Endodermal cell (in vitro differentiated cells): ENCODE measurements around the gene PPP2R1B. TPM values are rescaled to one million over a fixed set of nuclear protein-coding genes. Genes with fewer than 3 reads are reported as not detected.

Experiments
- DNase-seq: peaks from one replicate; pipeline ENCODE4 v3.0.0-alpha.2; 2017
- H3K27ac ChIP-seq: 2 replicates; pipeline ENCODE4 v1.5.1; 2013; ENCODE audit warnings: mild to moderate bottlenecking, low read depth, low read length, moderate library complexity
- H3K27me3 ChIP-seq: 2 replicates; pipeline ENCODE4 v1.6.1; 2013; ENCODE audit warnings: mild to moderate bottlenecking, low read length, moderate library complexity; ENCODE audit not compliant: insufficient read depth, control insufficient read depth, poor library complexity, severe bottlenecking
- H3K36me3 ChIP-seq: 2 replicates; pipeline ENCODE4 v1.7.0; 2013; ENCODE audit warnings: mild to moderate bottlenecking, low read length, moderate library complexity; ENCODE audit not compliant: control insufficient read depth, insufficient read depth
- H3K4me1 ChIP-seq: one replicate; pipeline ENCODE4 v1.7.0; 2013; ENCODE audit warnings: low read length; ENCODE audit not compliant: control insufficient read depth, insufficient read depth
- H3K4me3 ChIP-seq: 2 replicates; pipeline ENCODE4 v1.5.1; 2013; ENCODE audit warnings: mild to moderate bottlenecking, low read length, moderate library complexity
- H3K9ac ChIP-seq: 2 replicates; pipeline ENCODE4 v1.6.1; 2013; ENCODE audit warnings: mild to moderate bottlenecking, low read length, moderate library complexity; ENCODE audit not compliant: poor library complexity, severe bottlenecking; ENCODE audit errors: extremely low read depth
- H3K9me3 ChIP-seq: 2 replicates; pipeline ENCODE4 v1.6.1; 2013; ENCODE audit warnings: mild to moderate bottlenecking, low read length, moderate library complexity; ENCODE audit not compliant: control insufficient read depth
- H3K27ac Mint-ChIP-seq: 2 replicates; pipeline ENCODE4 v1.8.0; 2020; ENCODE audit warnings: mixed read lengths
- H3K27me3 Mint-ChIP-seq: 2 replicates; pipeline ENCODE4 v1.8.0; 2021; ENCODE audit warnings: mild to moderate bottlenecking, mixed read lengths; ENCODE audit not compliant: insufficient read depth
- H3K36me3 Mint-ChIP-seq: 2 replicates; pipeline ENCODE4 v1.8.0; 2020; ENCODE audit warnings: low read depth, mixed read lengths
- H3K4me1 Mint-ChIP-seq: 2 replicates; pipeline ENCODE4 v1.8.0; 2020; ENCODE audit warnings: mixed read lengths
- H3K4me3 Mint-ChIP-seq: 2 replicates; pipeline ENCODE4 v1.8.0; 2020; ENCODE audit warnings: mild to moderate bottlenecking, moderate library complexity, mixed read lengths
- H3K9me3 Mint-ChIP-seq: 2 replicates; pipeline ENCODE4 v1.8.0; 2020; ENCODE audit warnings: mild to moderate bottlenecking, mixed read lengths
- WGBS, 2 experiments: methylation state at CpG; one replicate each; pipeline versions ENCODE4 v1.1.5 to v1.1.7; 2013; ENCODE audit warnings: missing lambda C conversion rate in 2 of 2, mixed read lengths in 1 of 2; ENCODE audit not compliant: insufficient coverage in 1 of 2, insufficient read length in 1 of 2; 5-methylcytosine and 5-hydroxymethylcytosine counted together
- total RNA-seq, 2 donors: library from RNA; stranded (reverse); fragmentation: NEBNext Ultra II Directional in 1 of 2; extraction: Animal tissue kit (Norgen Biotek cat#: 25700) in 1 of 2; gene quantifications; 2 replicates in 1 of 2; 3 replicates in 1 of 2; pipeline ENCODE4 v1.2.1, GENCODE V29; 2021
- TF ChIP-seq, protein P1 (sequence below): fragments of 200-600 bp; sonication (generic); conservative IDR thresholded peaks from 2 replicates; pipeline ENCODE4 v1.5.0; 2021; ENCODE audit warnings: antibody characterized with exemption, mild to moderate bottlenecking

PPP2R1B gene
- total RNA-seq, 2 donors from 2014 or later: 70.0 to 89.7 TPM

- H3K27ac Mint-ChIP-seq: peak overlapping the region; percentile 62
- 71 to 89% methylated on average over 3 to 4 of the region's 4 CpGs for WGBS, 2 experiments
These were observed 11.2 kb upstream of the PPP2R1B start for GRCh38 chr11:111777094-111778046.

GRCh38 chr11:111776398-111777093, 10.4 kb upstream of the PPP2R1B start:
- TF ChIP-seq, protein P1, sequence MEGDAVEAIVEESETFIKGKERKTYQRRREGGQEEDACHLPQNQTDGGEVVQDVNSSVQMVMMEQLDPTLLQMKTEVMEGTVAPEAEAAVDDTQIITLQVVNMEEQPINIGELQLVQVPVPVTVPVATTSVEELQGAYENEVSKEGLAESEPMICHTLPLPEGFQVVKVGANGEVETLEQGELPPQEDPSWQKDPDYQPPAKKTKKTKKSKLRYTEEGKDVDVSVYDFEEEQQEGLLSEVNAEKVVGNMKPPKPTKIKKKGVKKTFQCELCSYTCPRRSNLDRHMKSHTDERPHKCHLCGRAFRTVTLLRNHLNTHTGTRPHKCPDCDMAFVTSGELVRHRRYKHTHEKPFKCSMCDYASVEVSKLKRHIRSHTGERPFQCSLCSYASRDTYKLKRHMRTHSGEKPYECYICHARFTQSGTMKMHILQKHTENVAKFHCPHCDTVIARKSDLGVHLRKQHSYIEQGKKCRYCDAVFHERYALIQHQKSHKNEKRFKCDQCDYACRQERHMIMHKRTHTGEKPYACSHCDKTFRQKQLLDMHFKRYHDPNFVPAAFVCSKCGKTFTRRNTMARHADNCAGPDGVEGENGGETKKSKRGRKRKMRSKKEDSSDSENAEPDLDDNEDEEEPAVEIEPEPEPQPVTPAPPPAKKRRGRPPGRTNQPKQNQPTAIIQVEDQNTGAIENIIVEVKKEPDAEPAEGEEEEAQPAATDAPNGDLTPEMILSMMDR: no peak
- no peak for DNase-seq

More at GRCh38 chr11:111777094-111778046, 11.2 kb upstream of the PPP2R1B start:
- DNase-seq: no peak
- H3K4me3 Mint-ChIP-seq: no peak overlapping the region
- peak overlapping the region; percentile 12 for H3K9ac ChIP-seq
- no peaks in the 10 kb centered on the region for H3K36me3 ChIP-seq
- H3K36me3 Mint-ChIP-seq: no peaks in the 10 kb centered on the region
- H3K27me3 ChIP-seq: no peaks in the 10 kb centered on the region
- TF ChIP-seq, protein P1: peak; percentile 89
- H3K9me3 ChIP-seq: no peaks in the 10 kb centered on the region
- H3K4me1 Mint-ChIP-seq: peaks cover 24% of the 10 kb centered on the region
- H3K9me3 Mint-ChIP-seq: no peaks in the 10 kb centered on the region
- H3K4me3 ChIP-seq: peak overlapping the region; percentile 38
- H3K27ac ChIP-seq: no peak overlapping the region
- no peaks in the 10 kb centered on the region for H3K27me3 Mint-ChIP-seq
- peaks cover 7% of the 10 kb centered on the region for H3K4me1 ChIP-seq

GRCh38 chr11:111774955-111775710, 8.9 kb upstream of the PPP2R1B start:
- no peak overlapping the region for H3K27ac ChIP-seq
- H3K4me1 ChIP-seq: peaks cover 7% of the 10 kb centered on the region
- Mint-ChIP-seq H3K36me3 (no peaks in the 10 kb centered on the region), H3K4me1 (peaks cover 23% of the 10 kb centered on the region), H3K27ac (no peak overlapping the region), H3K9me3 (no peaks in the 10 kb centered on the region), H3K4me3 (no peak overlapping the region), H3K27me3 (no peaks in the 10 kb centered on the region)
- TF ChIP-seq, protein P1: no peak
- H3K9me3 ChIP-seq: no peaks in the 10 kb centered on the region
- peak; percentile 14 for DNase-seq
- H3K9ac ChIP-seq: no peak overlapping the region
- 96 to 97% methylated on average over 6 of the region's 6 CpGs for WGBS, 2 experiments
- H3K27me3 ChIP-seq: no peaks in the 10 kb centered on the region
- H3K4me3 ChIP-seq: no peak overlapping the region
- no peaks in the 10 kb centered on the region for H3K36me3 ChIP-seq

More at GRCh38 chr11:111776398-111777093, 10.4 kb upstream of the PPP2R1B start:
- 85 to 96% methylated on average over 4 to 6 of the region's 6 CpGs for WGBS, 2 experiments
- peaks cover 7% of the 10 kb centered on the region for H3K4me1 ChIP-seq
- no peaks in the 10 kb centered on the region for H3K9me3 ChIP-seq
- no peaks in the 10 kb centered on the region for H3K36me3 ChIP-seq
- no peak overlapping the region for H3K4me3 ChIP-seq
- Mint-ChIP-seq H3K36me3 (no peaks in the 10 kb centered on the region), H3K9me3 (no peaks in the 10 kb centered on the region), H3K4me1 (peaks cover 19% of the 10 kb centered on the region), H3K4me3 (no peak overlapping the region), H3K27me3 (no peaks in the 10 kb centered on the region), H3K27ac (no peak overlapping the region)
- H3K9ac ChIP-seq: no peak overlapping the region
- H3K27me3 ChIP-seq: no peaks in the 10 kb centered on the region
- H3K27ac ChIP-seq: no peak overlapping the region
